CD4-positive, alpha-beta T cell treated with Interleukin-4 for 1 hour (primary cell): Measurements from ENCODE around the gene CMIP.

ENCODE experiments used
- DNase-seq, 2 donors: peaks; one replicate each; pipeline ENCODE4 v3.0.0-alpha.2; 2020 to 2022

The CMIP gene

DNA sequence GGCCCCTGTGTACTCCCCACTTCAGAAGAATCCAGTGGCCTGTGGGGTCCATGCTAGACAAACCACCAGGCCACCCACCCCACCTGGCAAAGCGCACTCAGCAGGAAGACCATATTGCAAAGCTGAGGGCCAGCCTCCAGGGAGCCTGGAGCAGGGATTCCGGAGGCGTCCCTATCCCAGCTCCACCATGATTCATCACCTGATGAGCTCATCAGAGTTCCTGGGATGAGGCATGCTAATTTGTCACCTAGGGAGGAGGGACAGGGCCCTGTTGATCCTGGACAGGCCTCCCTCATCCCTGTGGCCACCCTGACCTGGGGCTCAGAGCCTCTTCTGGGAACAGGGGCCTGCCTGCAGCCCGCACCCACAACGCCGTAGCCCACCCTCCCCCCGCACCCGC, 202.9 kb downstream of the CMIP start:
- DNase-seq: no peak

DNA sequence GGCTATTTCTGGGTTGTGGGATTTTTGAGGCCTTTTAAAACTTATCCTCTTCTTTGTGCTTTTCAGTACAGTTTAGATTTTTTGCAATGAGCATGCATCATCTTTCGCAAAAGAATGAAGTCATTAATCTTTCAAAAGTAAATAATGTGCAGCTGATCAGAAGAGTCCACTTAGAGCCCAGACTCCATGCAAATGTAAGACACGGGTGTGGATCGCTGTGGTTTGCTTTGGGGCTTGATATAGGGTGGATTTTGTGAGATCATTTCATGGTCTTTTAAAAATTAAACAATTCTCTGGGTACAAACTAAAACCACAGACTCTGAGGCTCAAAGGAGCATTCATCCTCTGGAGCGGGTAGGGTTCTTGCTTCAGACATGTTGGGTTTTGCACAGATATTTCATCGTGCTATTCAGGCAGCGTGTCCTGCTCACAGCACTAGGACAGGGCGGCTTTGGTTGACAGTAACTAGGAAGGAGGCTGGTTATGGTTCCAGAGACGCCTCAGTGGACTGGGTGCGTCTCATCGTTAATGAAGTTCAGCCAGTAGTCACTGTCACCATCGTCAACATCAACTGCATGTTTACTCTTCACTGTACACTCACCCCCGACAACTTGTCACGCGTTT, 205.1 kb downstream of the CMIP start:
- no peak for DNase-seq

DNA sequence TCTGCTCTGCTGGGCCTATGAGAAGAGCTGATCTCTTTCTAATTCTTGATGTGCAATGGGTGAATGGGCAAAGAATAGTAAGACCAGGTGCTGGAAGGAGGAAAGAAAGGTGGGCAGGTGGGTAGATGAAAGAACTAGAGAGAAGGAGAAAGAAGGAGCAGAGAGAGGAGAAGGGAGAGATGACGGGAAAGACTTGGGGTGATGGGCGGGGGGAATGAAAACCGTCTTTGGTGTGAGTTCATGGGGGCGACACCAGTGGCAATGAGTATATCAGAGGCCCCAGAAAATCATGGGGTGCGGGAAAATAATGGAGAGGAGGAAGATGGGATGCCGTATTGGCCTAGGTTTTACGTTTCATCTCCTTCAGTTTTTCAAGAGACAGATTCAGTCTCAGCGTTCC, 205.7 kb downstream of the CMIP start:
- DNase-seq: no peak

DNA sequence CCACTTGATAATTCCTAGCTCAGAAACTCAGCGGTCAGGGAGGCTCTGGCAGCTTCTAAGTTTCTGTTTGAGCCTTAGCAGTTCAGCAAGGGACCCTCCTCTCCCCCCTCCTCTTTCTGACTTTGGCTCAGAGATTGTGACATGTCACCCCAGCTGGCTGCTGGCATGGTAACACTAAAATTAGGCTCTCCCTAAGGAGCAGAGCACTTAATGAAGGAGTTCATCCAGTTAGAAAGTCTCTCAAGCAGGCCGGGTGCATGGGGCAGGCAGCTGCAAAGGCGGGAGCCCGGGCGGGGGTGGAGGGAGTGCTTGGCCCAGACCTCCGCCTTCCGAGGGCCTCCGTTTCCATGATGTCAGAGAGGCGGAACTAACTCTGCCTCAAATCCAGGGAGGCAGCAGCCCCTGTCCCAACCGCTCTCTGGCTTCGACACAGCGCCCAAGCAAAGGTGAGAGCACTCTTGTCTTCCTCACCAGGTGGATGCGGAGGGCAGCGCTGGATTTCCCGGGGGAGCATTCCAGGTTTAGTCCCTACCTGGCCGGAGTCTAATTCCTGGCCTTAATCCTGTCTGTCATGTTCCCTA, 206.5 kb downstream of the CMIP start:
- DNase-seq: no peak

DNA sequence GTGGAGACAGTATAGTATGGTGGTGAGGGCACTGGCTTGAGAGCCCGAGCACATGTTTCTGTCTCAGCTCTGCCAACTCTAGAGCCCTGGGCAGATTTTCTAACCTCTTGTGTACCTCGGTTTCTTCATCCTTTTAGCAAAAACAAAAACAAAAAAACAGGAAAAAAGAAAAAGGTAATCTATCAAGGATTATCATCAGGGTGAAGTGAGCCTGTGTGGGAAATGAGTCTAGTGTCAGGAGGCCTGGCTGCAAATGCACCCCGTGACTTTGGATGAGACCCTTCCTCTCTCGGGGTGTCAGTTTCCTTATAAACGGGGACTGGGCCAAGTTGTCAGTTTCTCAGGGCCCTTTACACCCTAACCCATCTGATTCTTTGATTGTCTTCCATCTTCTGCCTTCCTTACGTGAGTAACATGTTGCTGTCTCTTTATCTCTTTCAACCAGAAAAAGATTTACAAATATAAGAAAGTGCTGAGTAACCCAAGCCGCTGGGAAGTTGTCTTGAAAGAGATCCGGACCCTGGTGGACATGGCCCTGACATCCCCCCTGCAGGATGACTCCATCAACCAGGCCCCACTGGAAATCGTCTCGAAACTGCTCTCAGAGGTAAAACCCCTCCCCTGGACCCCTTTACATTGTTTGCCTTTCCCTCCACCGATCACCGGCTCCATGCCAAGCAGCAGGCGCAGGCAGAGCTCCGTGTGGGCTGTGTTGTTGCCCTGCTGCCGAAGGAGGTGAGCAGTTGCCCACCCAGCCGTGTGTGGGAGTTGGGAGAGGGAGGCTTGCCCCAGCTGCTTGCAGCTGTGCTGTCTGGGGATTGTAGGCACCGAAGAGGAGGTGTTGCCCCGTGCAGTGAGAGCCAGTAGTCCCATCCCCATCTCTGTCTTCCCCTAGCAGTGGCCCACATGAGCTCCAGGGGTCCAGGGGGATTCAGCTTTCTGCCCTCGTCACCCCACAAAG, 207.4 kb downstream of the CMIP start:
- no peak for DNase-seq

DNA sequence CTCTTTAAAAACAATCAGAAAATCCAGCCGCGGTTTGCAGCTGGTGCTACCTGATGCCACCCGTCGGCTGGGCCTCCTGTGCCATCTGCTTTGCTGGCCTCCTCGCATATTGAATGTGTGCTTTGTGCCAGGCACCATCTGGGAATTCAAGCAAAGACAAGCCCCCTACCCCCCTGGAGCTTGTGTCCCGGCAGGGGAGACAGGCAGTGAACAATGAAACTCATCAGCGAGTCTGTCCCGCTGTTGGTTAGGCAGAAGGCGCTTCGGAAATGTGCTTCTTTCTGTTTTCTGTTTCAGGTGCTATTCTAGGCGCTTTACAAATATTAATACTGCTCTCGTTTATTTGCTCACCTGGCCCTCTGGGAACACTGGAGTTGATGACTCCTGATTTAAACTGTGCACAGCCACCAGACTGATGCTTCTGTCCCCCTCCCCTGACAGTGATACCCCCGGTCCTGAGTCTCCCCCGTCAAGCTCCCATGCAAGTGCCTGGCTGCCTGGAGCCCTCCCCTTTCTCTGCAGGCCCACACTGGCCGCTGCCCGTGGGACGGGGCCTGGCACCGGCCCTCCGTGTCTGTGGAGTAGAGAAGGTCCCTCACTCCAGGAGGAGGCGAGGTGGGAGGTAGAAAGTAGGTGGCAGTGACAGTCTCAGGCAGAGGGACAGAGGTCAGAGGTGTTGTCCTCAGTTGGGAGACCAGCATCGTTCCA, 208.3 kb downstream of the CMIP start:
- no peak for DNase-seq

DNA sequence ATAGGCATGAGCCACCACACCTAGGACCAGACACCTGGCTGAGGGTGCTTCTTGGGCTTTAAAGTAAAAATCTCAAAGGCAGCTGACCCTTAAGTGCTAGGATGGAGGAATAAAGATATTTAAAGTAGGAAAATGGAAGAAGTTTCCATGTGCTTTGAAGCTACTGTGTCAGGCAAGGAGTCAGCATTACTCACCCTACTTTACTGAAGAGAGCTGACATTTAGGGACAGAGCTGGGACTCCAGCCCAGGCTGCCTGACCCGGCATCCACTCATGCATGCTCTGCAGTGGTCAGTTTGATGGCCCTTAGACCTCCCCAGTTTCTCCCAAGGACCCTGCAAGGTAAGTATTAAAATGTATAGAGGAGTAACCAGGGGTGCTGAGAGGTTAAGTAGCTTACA, 209.7 kb downstream of the CMIP start:
- no peak for DNase-seq

DNA sequence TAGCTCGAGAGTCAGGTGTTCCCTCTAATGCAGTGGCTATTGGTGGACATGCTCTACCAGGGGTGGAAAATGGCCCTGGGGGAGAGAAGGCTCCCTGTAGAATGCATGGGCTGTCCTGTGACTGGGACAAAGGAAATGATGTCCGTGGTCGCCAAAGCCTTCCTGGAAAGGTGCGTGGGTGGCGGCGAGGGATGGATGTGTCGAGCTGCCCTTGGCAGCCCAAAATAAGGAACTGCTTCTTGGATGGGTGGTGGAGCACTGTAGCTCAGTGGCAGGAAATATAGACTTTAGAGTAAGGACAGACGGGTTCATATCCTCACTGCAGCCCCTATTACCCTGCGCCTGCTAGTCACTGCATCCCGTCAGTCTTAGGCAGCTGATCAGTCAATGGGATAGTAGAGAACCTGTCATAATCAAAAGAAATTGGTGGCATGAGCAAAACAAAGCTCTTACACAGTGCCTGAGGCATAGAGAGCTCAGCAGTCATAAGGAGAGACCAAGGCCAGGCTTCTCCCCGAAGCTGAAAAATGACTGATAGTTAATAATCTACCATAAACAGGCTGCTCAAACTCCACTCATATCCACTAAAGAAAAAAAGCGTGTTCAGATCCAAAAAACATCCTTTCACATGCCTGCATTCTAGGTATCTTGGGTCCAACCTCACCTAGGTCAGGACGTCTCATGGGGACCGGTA, 211.0 kb downstream of the CMIP start:
- no peak for DNase-seq

DNA sequence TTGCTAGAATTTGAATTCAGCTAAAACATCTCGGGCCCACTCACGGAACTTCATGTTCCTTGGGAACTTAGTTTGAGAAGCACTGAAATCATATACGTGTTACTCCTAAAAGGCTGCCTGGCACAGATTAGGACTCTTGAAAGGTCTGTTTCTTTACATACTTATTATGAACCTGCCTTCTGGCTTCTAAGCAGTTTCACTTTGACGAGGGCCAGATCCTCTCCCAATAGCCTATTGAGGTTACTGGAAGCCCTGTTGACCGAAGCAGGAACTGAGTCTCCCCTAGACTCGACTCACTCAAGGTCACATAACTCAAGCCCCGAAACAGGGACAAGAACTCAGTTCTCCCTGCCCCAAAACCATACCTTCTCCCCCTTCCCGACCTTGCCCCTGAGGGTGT, 212.6 kb downstream of the CMIP start:
- no peak for DNase-seq

DNA sequence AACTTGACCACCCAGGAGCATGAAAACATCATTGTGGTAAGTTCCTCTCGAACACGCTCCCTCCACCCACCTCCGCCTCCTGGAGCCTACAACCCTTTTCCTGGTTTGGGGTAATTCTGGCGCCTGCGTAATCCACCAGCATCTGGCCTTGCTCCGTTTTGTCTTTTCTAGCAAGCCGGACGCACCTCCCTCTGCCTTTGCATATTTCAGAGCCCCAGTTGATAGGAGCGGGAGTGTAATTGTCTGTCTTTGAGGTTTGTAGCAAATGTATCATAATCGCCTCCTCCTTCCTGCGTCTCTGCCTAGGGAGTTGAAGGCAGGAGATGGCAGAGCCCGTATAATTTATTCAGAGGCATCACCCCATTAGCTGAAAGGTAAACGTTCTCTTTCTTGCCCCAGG, 213.2 kb downstream of the CMIP start:
- no peak for DNase-seq

DNA sequence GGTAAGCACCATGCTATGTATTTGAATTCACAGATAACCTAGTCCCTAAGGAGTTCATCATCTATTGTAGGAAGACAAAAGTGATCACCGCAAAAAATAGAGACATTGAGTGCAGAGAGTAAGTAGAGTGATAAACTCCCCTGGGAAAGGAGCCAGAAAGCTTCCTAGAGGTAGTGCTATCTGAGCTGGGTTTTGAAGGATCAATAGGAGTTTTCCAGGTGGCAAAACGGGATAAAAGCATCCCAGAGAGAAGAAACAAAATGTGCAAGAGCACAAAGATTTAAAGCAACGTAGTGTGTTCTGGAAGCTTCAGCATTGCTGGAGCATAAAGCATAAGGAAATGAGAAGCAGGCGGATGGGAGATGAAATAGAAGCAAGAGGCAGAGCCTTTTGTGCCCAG, 213.8 kb downstream of the CMIP start:
- no peak for DNase-seq

DNA sequence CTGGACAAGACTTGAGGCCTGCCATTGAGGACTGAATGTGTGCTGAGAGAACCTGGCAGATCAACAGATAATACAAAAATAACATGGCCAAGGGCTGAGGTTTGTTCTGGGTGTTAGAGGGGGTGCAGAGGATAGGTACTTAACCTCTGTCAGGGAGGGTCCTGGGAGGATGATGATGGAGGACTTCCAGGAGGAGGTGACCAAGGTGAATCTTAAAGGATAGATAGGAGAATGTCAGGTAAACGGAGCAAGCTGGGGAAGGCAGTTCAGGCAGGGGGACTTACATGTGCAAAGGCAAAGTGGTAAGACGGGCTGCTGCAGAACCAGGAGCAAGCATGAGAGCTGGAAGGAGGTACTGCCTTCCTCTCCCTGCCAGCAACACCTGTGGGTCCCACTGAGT, 214.6 kb downstream of the CMIP start:
- DNase-seq: no peak

DNA sequence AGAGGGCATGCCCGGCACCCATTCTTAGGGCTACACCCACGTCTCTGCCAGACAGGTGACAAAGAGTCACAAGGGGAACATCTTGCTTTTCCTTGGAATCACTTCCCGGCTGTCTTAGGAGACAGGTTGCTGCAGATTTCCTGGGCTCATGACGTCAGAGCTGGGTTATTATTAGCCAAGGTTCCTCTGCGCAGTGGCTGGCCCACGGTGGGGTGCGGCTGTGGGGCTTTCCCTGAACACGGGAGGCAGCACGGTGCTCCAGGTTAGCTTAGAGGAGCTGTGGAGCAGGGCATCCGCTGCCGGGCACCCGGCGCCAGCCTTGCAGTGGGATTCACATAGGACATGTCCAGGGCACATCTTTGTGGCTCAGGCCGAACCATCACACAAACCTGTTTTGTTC, 216.5 kb downstream of the CMIP start:
- no peak for DNase-seq

DNA sequence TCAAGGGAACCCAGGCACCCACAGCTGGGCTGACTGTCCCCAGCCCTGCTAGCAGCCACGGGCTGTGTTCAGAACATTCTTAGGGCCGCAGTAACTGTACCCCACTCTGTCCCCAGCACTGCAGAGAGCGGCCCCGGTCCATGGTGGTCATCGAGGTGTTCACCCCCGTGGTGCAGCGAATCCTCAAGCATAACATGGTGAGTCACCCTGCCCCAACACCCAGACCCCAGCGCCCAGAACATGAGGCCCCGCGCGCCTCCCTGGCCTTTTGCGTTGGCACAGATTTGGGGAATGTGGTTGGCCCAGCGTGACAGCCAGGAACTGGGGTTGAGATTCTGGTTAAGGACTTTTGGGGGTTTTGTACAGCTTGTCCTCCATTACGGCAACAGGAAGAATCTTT, 219.5 kb downstream of the CMIP start:
- DNase-seq: no peak

DNA sequence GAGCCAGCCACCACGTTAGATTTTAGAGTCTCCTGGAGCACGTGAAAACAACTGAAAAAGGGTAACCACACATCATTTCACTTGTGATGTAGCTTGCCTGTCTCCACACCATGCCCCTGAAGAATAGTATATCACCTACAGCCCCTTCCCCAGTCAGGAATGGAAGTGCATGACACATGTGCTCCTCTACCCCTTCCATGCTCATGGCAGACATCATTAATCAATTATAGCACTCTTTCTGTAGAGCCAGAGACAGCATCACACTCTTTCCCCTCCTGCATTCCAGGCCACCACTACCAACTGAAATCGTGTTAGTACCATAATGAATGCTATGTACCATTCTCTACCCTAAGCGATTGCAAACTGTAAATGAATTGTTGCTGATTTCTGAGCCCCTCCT, 221.0 kb downstream of the CMIP start:
- DNase-seq: no peak

DNA sequence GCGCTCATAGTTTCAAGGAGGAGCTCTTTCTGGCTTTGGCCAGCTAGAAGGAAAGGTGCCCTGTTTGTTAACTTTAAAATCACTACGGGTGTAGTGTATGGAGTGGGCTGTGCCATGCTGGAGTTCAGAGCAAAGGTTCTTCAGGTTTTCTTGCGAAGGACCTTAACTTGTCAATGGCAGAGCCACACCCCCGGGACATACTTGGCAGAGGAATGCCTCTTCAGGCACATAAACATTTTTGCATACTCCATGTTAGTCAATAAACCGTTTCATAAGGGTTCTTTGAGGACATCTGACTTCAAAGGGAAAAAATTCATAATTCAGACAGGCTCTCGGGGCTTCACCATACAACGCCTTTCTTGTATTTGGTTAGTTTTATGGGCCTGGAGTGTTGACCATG, 221.5 kb downstream of the CMIP start:
- DNase-seq: no peak

DNA sequence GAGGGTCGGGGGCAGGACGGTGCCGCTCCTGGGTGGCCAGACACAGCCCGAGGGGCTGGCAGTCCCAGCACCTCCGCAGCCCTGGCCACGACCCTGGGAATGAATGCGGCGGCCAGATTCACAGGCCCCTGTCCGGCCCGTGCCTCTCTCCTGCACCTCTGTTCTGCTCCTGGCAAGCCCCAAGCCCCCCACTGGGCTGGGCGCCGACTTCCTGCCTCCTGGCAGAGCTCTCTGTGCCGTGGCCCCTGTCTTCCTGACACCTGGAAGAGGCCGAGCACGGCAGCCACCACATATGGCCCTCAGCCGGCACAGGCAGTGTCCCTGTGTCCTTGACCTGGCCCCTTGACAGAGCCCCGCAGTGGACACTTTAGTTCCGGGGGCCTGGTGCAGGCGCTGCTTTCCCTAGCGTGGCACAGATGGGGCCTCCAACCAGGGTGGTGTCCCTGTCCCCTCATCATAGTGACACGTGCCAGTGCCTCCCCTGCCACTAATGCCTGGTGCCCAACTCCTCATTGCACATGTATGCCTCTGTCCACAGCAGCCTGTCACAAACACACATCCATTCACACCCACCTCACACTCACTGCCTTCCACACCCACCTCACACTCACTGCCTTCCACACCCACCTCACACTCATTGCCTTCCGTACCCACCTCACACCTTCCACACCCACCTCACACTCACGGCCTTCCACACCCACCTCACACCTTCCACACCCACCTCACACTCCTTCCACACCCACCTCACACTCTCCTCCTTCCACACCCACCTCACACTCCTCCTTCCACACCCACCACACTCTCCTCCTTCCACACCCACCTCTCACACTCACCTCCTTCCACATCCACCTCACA, 223.9 kb downstream of the CMIP start:
- no peak for DNase-seq

DNA sequence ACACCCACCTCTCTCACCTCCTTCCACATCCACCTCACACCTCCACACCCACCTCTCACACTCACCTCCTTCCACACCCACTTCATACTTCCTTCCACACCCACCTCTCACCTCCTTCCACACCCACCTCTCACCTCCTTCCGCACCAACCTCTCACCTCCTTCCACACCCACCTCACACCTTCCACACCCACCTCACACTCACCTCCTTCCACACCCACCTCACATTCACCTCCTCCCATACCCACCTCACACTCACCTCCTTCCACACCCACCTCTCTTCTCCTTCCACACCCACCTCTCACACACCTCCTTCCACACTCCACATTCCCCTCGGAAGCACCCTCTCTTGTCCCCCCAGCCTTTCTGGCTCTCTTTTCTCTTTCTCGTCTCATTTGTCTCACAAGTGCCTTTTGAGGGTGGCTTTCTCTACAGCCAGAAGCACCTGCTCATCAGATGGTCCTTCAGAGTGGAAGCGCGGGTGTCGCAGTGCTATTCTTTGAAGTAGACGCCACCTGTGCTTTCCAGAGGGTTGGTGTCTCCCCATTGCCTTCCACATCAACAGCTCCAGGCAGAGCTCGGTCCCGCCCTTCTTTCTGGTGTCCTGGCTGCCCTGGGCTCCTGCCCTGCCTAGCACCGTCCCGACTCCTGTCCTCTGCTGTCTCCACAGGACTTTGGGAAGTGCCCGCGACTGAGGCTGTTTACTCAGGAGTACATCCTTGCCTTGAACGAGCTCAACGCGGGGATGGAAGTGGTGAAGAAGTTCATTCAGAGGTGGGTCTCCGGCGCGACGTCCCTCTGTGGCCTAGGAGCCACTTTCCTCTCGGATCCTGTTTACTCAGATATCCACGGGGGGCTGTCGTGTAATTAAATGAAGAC, 225.1 kb downstream of the CMIP start:
- no peak for DNase-seq

DNA sequence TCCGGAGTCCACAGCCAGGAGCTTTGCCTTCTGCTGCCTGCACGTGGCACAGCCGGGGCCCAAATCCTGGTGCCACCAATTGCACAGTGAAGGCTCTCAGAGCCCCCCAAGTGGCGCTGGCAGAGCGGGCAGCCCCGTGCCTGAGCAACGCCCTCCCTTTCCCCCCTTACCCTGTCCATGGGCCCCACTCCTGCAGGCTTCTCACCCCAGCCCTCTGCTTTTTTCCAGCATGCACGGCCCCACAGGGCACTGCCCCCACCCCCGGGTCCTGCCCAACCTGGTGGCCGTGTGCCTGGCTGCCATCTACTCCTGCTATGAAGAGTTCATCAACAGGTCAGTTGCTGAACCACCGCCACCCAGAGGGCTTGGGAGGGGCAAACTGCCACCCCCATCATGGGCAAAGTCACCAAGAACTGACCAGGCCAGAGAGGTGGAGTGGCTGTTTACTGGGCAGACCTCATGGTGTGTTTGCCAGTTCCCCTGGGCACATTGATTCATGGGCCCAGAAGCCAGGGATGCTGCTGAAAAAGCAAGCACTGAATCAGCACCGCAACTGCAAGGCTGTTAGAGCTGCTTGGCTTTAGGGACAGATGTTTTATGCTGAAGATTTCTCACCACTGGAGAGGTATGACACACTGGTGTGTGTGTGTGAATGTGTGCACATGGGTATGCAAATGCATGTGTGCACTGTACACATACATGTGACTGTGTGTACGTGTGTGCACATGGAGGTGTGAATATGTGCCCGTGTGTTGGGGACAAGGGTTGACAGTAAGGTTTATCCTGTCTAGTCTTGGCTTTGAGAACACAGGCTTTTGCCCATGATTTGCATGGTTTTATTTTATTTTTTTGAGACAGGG, 227.4 kb downstream of the CMIP start:
- no peak for DNase-seq

DNA sequence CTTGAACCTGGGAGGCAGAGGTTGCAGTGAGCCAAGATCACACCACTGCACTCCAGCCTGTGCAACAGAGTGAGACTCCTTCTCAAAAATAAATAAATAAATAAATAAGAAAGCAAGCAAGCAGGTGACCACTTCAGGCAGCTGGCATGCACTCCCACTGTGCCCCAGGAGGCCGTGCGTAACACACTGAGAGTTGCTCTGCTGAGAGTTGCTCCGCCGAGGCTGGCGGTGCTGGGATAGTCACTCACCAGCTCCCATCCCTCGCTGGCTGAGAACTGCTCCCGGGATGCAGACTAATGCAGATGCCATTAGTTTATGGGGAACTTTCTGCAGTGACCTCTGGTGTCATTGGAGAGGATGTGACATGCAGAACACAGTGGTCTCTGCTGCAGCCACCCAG, 228.8 kb downstream of the CMIP start:
- DNase-seq: no peak
